Mucosa of stomach (tissue), 1 donor: Measurements from ENCODE around the gene OSBP2.
"Not testable (repeated sequence)": the region's sequence is repeated elsewhere in the genome, so short reads cannot be mapped to it uniquely, and the experiment has no call there.

Experiments used
- H3K27me3 ChIP-seq: one replicate; pipeline ENCODE4 v1.7.0; 2013; ENCODE audit warnings: mild to moderate bottlenecking, low read length; ENCODE audit not compliant: control insufficient read depth, insufficient read depth
- H3K36me3 ChIP-seq: one replicate; pipeline ENCODE4 v1.7.0; 2013; ENCODE audit warnings: low read length; ENCODE audit not compliant: control insufficient read depth, insufficient read depth
- H3K4me1 ChIP-seq: one replicate; pipeline ENCODE4 v1.7.0; 2013; ENCODE audit warnings: mild to moderate bottlenecking, low read length; ENCODE audit not compliant: control insufficient read depth, insufficient read depth
- H3K4me3 ChIP-seq: one replicate; pipeline ENCODE4 v1.7.0; 2013; ENCODE audit warnings: low read length
- H3K9ac ChIP-seq: one replicate; pipeline ENCODE4 v1.7.0; 2013; ENCODE audit warnings: mild to moderate bottlenecking, low read length, moderate library complexity
- H3K9me3 ChIP-seq: one replicate; pipeline ENCODE4 v1.7.0; 2013; ENCODE audit warnings: mild to moderate bottlenecking, low read length, moderate library complexity; ENCODE audit not compliant: control insufficient read depth
- donor health status: Pancreatic carcinoma.

Gene OSBP2

GRCh38 chr22:30709980-30710379, 15.3 kb downstream of the OSBP2 start:
- H3K36me3 ChIP-seq, H3K9me3 ChIP-seq, H3K9ac ChIP-seq, H3K4me1 ChIP-seq, H3K4me3 ChIP-seq, H3K27me3 ChIP-seq: not testable (repeated sequence)

GRCh38 chr22:30712094-30712493, 17.4 kb downstream of the OSBP2 start:
- H3K9me3 ChIP-seq: no peaks in the 10 kb centered on the region

GRCh38 chr22:30714062-30714461, 19.4 kb downstream of the OSBP2 start:
- Histone ChIP-seq H3K4me3 (no peak overlapping the region), H3K36me3 (no peaks in the 10 kb centered on the region), H3K9ac (no peak overlapping the region), H3K9me3 (no peaks in the 10 kb centered on the region), H3K27me3 (no peaks in the 10 kb centered on the region), H3K4me1 (no peaks in the 10 kb centered on the region)

More at GRCh38 chr22:30712094-30712493, 17.4 kb downstream of the OSBP2 start:
- H3K36me3 ChIP-seq: no peaks in the 10 kb centered on the region
- no peaks in the 10 kb centered on the region for H3K27me3 ChIP-seq
- no peaks in the 10 kb centered on the region for H3K4me1 ChIP-seq
- H3K4me3 ChIP-seq: no peak overlapping the region
- H3K9ac ChIP-seq: no peak overlapping the region

- no peak overlapping the region for H3K9ac ChIP-seq
- no peaks in the 10 kb centered on the region for H3K4me1 ChIP-seq
- H3K27me3 ChIP-seq: no peaks in the 10 kb centered on the region
- H3K36me3 ChIP-seq: no peaks in the 10 kb centered on the region
- H3K4me3 ChIP-seq: no peak overlapping the region
- no peaks in the 10 kb centered on the region for H3K9me3 ChIP-seq
Measured at GRCh38 chr22:30717331-30717921, 22.8 kb downstream of the OSBP2 start.

- no peak overlapping the region for H3K9ac ChIP-seq
- no peak overlapping the region for H3K4me3 ChIP-seq
- H3K9me3 ChIP-seq: no peaks in the 10 kb centered on the region
- no peaks in the 10 kb centered on the region for H3K36me3 ChIP-seq
- no peaks in the 10 kb centered on the region for H3K27me3 ChIP-seq
- H3K4me1 ChIP-seq: no peaks in the 10 kb centered on the region
Measured at GRCh38 chr22:30717952-30718351, 23.3 kb downstream of the OSBP2 start.

GRCh38 chr22:30718491-30718890, 23.8 kb downstream of the OSBP2 start:
- Histone ChIP-seq H3K9ac (no peak overlapping the region), H3K4me1 (no peaks in the 10 kb centered on the region), H3K27me3 (no peaks in the 10 kb centered on the region), H3K36me3 (no peaks in the 10 kb centered on the region), H3K4me3 (no peak overlapping the region), H3K9me3 (no peaks in the 10 kb centered on the region)

GRCh38 chr22:30718938-30719337, 24.3 kb downstream of the OSBP2 start:
- Histone ChIP-seq H3K36me3 (no peaks in the 10 kb centered on the region), H3K9ac (no peak overlapping the region), H3K9me3 (no peaks in the 10 kb centered on the region), H3K4me1 (no peaks in the 10 kb centered on the region), H3K4me3 (no peak overlapping the region), H3K27me3 (no peaks in the 10 kb centered on the region)

- Histone ChIP-seq H3K4me3 (no peak overlapping the region), H3K36me3 (no peaks in the 10 kb centered on the region), H3K27me3 (no peaks in the 10 kb centered on the region), H3K4me1 (no peaks in the 10 kb centered on the region), H3K9ac (no peak overlapping the region), H3K9me3 (no peaks in the 10 kb centered on the region)
Measured at GRCh38 chr22:30720263-30720837, 25.7 kb downstream of the OSBP2 start.

- no peaks in the 10 kb centered on the region for H3K9me3 ChIP-seq
- no peaks in the 10 kb centered on the region for H3K36me3 ChIP-seq
- no peaks in the 10 kb centered on the region for H3K27me3 ChIP-seq
- no peak overlapping the region for H3K9ac ChIP-seq
- H3K4me1 ChIP-seq: no peaks in the 10 kb centered on the region
- no peak overlapping the region for H3K4me3 ChIP-seq
Measured at GRCh38 chr22:30721741-30722140, 27.1 kb downstream of the OSBP2 start.

- Histone ChIP-seq H3K4me3 (no peak overlapping the region), H3K9me3 (no peaks in the 10 kb centered on the region), H3K4me1 (no peaks in the 10 kb centered on the region), H3K27me3 (no peaks in the 10 kb centered on the region), H3K9ac (no peak overlapping the region), H3K36me3 (no peaks in the 10 kb centered on the region)
Measured at GRCh38 chr22:30728826-30729225, 34.2 kb downstream of the OSBP2 start.

- no peaks in the 10 kb centered on the region for H3K36me3 ChIP-seq
Measured at GRCh38 chr22:30731658-30732057, 37.0 kb downstream of the OSBP2 start.

GRCh38 chr22:30732426-30732825, 37.8 kb downstream of the OSBP2 start:
- H3K27me3 ChIP-seq: no peaks in the 10 kb centered on the region
- no peak overlapping the region for H3K4me3 ChIP-seq
- no peak overlapping the region for H3K9ac ChIP-seq
- H3K4me1 ChIP-seq: no peaks in the 10 kb centered on the region
- no peaks in the 10 kb centered on the region for H3K36me3 ChIP-seq
- no peaks in the 10 kb centered on the region for H3K9me3 ChIP-seq

More at GRCh38 chr22:30731658-30732057, 37.0 kb downstream of the OSBP2 start:
- Histone ChIP-seq H3K9me3 (no peaks in the 10 kb centered on the region), H3K4me1 (no peaks in the 10 kb centered on the region), H3K27me3 (no peaks in the 10 kb centered on the region), H3K9ac (no peak overlapping the region), H3K4me3 (no peak overlapping the region)
